GM18507 (cell line): ENCODE data around the gene CACNB4.

Source experiments
- DNase-seq: peaks from one replicate; pipeline ENCODE4 v3.0.0; 2011; ENCODE audit warnings: low read depth; ENCODE audit not compliant: insufficient read length; ENCODE audit errors: extremely low spot score
- FAIRE-seq: peaks from 2 replicates; lab custom pipeline; 2011; peaks lifted over from hg19 to GRCh38; lab: Jason Lieb, UNC

The CACNB4 gene

GRCh38 chr2:152058655-152059054 is 40.2 kb downstream of the CACNB4 start:
- DNase-seq, result no peak

GRCh38 chr2:152056418-152056817 is 42.4 kb downstream of the CACNB4 start:
- FAIRE-seq, result no peak
- no peak for DNase-seq

More at GRCh38 chr2:152058655-152059054, 40.2 kb downstream of the CACNB4 start:
- FAIRE-seq, result no peak

GRCh38 chr2:152055366-152056108 is 43.3 kb downstream of the CACNB4 start:
- DNase-seq (no peak), FAIRE-seq (no peak)

GRCh38 chr2:152054593-152054992 is 44.3 kb downstream of the CACNB4 start:
- DNase-seq, result no peak
- FAIRE-seq, result no peak

- FAIRE-seq (peak; percentile 90), DNase-seq (no peak)
Measured at GRCh38 chr2:152051436-152051835, 47.4 kb downstream of the CACNB4 start.

- DNase-seq (no peak), FAIRE-seq (peak; percentile 52)
Measured at GRCh38 chr2:152050915-152051314, 47.9 kb downstream of the CACNB4 start.

GRCh38 chr2:152050341-152050740 is 48.5 kb downstream of the CACNB4 start:
- DNase-seq (no peak), FAIRE-seq (no peak)

- DNase-seq, result no peak
- FAIRE-seq, result peak; percentile 51
Measured at GRCh38 chr2:152049541-152049940, 49.3 kb downstream of the CACNB4 start.

GRCh38 chr2:152047824-152048471 is 50.9 kb downstream of the CACNB4 start:
- DNase-seq (no peak), FAIRE-seq (peak; percentile 68)

- no peak for DNase-seq
- FAIRE-seq, result peak; percentile 95
Measured at GRCh38 chr2:152046940-152047339, 51.9 kb downstream of the CACNB4 start.

- DNase-seq (no peak), FAIRE-seq (no peak)
Measured at GRCh38 chr2:152042636-152043615, 55.9 kb downstream of the CACNB4 start.

GRCh38 chr2:152038441-152038958 is 60.3 kb downstream of the CACNB4 start:
- no peak for DNase-seq
- FAIRE-seq, result no peak

GRCh38 chr2:152037743-152038435 is 61.0 kb downstream of the CACNB4 start:
- no peak for FAIRE-seq
- DNase-seq, result no peak

- peak; percentile 93 for FAIRE-seq
Measured at GRCh38 chr2:152036611-152037469, 62.0 kb downstream of the CACNB4 start.

GRCh38 chr2:152034257-152034801 is 64.5 kb downstream of the CACNB4 start:
- FAIRE-seq (no peak), DNase-seq (no peak)

More at GRCh38 chr2:152036611-152037469, 62.0 kb downstream of the CACNB4 start:
- no peak for DNase-seq

GRCh38 chr2:152033011-152033925 is 65.6 kb downstream of the CACNB4 start:
- DNase-seq (no peak), FAIRE-seq (no peak)

- FAIRE-seq (no peak), DNase-seq (no peak)
Measured at GRCh38 chr2:152031747-152032306, 67.0 kb downstream of the CACNB4 start.
